PC-9 (cell line): ENCODE results near the gene FAM171A2.

Experiments
- CTCF ChIP-seq: fragments of 200-600 bp; sonication (generic); conservative IDR thresholded peaks from 2 replicates; pipeline ENCODE4 v1.6.1; 2017; ENCODE audit warnings: mixed run types, antibody characterized with exemption, mild to moderate bottlenecking, moderate library complexity
- EZH2 ChIP-seq: fragments of 200-600 bp; sonication (generic); IDR thresholded peaks from 2 replicates; pipeline ENCODE4 v1.8.0; 2017; ENCODE audit warnings: antibody characterized with exemption, low read depth

GRCh38 chr17:44349553-44350070 is 14.0 kb downstream of the FAM171A2 start:
- no peak for TF ChIP-seq CTCF
- TF ChIP-seq EZH2: no peak
